HG03469 (cell line): Measurements from ENCODE around the gene CUX1.
"Not testable (repeated sequence)": the region's sequence is repeated elsewhere in the genome, so short reads cannot be mapped to it uniquely, and the experiment has no call there.

ENCODE experiments used
- ATAC-seq: cut with Tn5 transposase; IDR thresholded peaks from one replicate; pipeline ENCODE4 v1.9.1; 2021; ENCODE audit warnings: mild to moderate bottlenecking, moderate library complexity, moderate number of reproducible peaks; ENCODE audit not compliant: unreplicated experiment

The CUX1 gene

GRCh38 chr7:102223184-102223583 lies 405.8 kb downstream of the CUX1 start:
- no peak for ATAC-seq

- ATAC-seq: no peak
Observed at GRCh38 chr7:102225025-102225424, 407.6 kb downstream of the CUX1 start.

- ATAC-seq: no peak
Observed at GRCh38 chr7:102227371-102227770, 409.9 kb downstream of the CUX1 start.

- no peak for ATAC-seq
Observed at GRCh38 chr7:102228935-102229334, 411.5 kb downstream of the CUX1 start.

GRCh38 chr7:102230162-102230561 lies 412.7 kb downstream of the CUX1 start:
- not testable (repeated sequence) for ATAC-seq

- no peak for ATAC-seq
Observed at GRCh38 chr7:102230593-102230992, 413.2 kb downstream of the CUX1 start.

- no peak for ATAC-seq
Observed at GRCh38 chr7:102232611-102233286, 415.3 kb downstream of the CUX1 start.

GRCh38 chr7:102234131-102234530 lies 416.7 kb downstream of the CUX1 start:
- no peak for ATAC-seq

- no peak for ATAC-seq
Observed at GRCh38 chr7:102234801-102235550, 417.6 kb downstream of the CUX1 start.

GRCh38 chr7:102236102-102236501 lies 418.7 kb downstream of the CUX1 start:
- no peak for ATAC-seq

GRCh38 chr7:102236592-102237287 lies 419.3 kb downstream of the CUX1 start:
- ATAC-seq: no peak

- ATAC-seq: no peak
Observed at GRCh38 chr7:102239206-102239820, 421.9 kb downstream of the CUX1 start.

- ATAC-seq: no peak
Observed at GRCh38 chr7:102241431-102241830, 424.0 kb downstream of the CUX1 start.

GRCh38 chr7:102244601-102245000 lies 427.2 kb downstream of the CUX1 start:
- ATAC-seq: no peak

GRCh38 chr7:102248081-102248455 lies 430.6 kb downstream of the CUX1 start:
- no peak for ATAC-seq

- no peak for ATAC-seq
Observed at GRCh38 chr7:102248456-102249395, 431.3 kb downstream of the CUX1 start.

GRCh38 chr7:102251531-102252365 lies 434.3 kb downstream of the CUX1 start:
- no peak for ATAC-seq

- no peak for ATAC-seq
Observed at GRCh38 chr7:102252366-102252982, 435.0 kb downstream of the CUX1 start.
